Heart left ventricle (tissue), 16 donors: ENCODE results near the gene CRHR1. TPM values are rescaled to one million over a fixed set of nuclear protein-coding genes. Genes with fewer than 3 reads are reported as not detected.
A peak's percentile ranks its signal among the peaks of the same experiment; 100 is the strongest.

ENCODE experiments used
- ATAC-seq, 4 donors: fragments of 200-7000 bp; cut with Tn5 transposase; one replicate each; pipeline ENCODE4 v1.9.1; 2020 to 2022; ENCODE audit warnings: moderate library complexity in 4 of 4, mild to moderate bottlenecking in 3 of 4, moderate number of reproducible peaks in 1 of 4
- DNase-seq, 5 donors: peaks; one replicate each; pipeline ENCODE4 v3.0.0-alpha.2; 2020
- H3K27ac ChIP-seq, 12 donors: fragments of 200-600 bp; sonication (generic) in 4 of 12; one replicate each; pipeline versions ENCODE4 v1.5.0 to v1.8.0; 2016 to 2022; ENCODE audit warnings: mild to moderate bottlenecking in 2 of 12
- H3K27me3 ChIP-seq, 9 donors: fragments of 200-600 bp; sonication (generic) in 2 of 9; one replicate each; pipeline versions ENCODE4 v1.5.1 to v1.8.0; 2016 to 2022; ENCODE audit warnings: mild to moderate bottlenecking in 3 of 9
- H3K36me3 ChIP-seq, 9 donors: fragments of 200-600 bp; sonication (generic) in 2 of 9; one replicate each; pipeline versions ENCODE4 v1.5.0 to v1.8.0; 2018 to 2022; ENCODE audit warnings: mild to moderate bottlenecking in 2 of 9
- H3K4me1 ChIP-seq, 12 donors: fragments of 200-600 bp; sonication (generic) in 4 of 12; one replicate each; pipeline versions ENCODE4 v1.5.0 to v1.8.0; 2016 to 2022; ENCODE audit warnings: mild to moderate bottlenecking in 3 of 12
- H3K4me3 ChIP-seq, 12 donors: fragments of 200-600 bp; sonication (generic) in 4 of 12; one replicate each; pipeline versions ENCODE4 v1.5.0 to v1.8.0; 2017 to 2022; ENCODE audit warnings: mild to moderate bottlenecking in 9 of 12, moderate library complexity in 4 of 12
- H3K9me3 ChIP-seq, 12 donors: fragments of 200-600 bp; sonication (generic) in 4 of 12; one replicate each; pipeline versions ENCODE4 v1.5.0 to v1.8.0; 2016 to 2022; ENCODE audit warnings: mild to moderate bottlenecking in 1 of 12
- CTCF ChIP-seq, 12 donors: fragments of 200-600 bp; sonication (generic) in 4 of 12; IDR thresholded peaks; one replicate each; pipeline versions ENCODE4 v1.5.0 to v1.8.0; 2018 to 2022; ENCODE audit warnings: antibody characterized with exemption in 12 of 12, mild to moderate bottlenecking in 5 of 12
- POLR2A ChIP-seq, 2 donors: fragments of 450-650 bp; IDR thresholded peaks; one replicate each; pipeline ENCODE4 v1.6.1; 2017; ENCODE audit warnings: antibody characterized with exemption in 2 of 2, mild to moderate bottlenecking in 2 of 2, moderate library complexity in 2 of 2
- WGBS, 4 donors: extraction: QIAGEN DNeasy Blood & Tissue Kit in 2 of 4; methylation state at CpG; one replicate each; pipeline versions ENCODE4 v1.1.5 to v1.1.7; 2013 to 2018; 5-methylcytosine and 5-hydroxymethylcytosine counted together
- intact Hi-C, 10 donors: fragments of 100-400 bp; cut with DNase I; formaldehyde crosslinking; loops; one replicate each; pipeline versions ENCODE4 v1.11.1 to v1.14.2; 2022
- polyA plus RNA-seq, 2 donors: library from polyadenylated mRNA; stranded (reverse); fragments of 200-250 nt; gene quantifications; one replicate each; pipeline ENCODE4 v1.2.3, GENCODE V29; 2013
- total RNA-seq, 9 donors: library from RNA; depleted of rRNA in 2 of 9; stranded (reverse); fragments of >200 nt in 2 of 9; fragmentation: NEBNext Ultra II Directional in 3 of 9; extraction: Animal tissue kit (Norgen Biotek cat#: 25700) in 3 of 9; gene quantifications; one replicate each; pipeline versions ENCODE4 v1.1.0 to v1.2.4, GENCODE V29; 2016 to 2023
- donor health status: ischemic (EF 13 %, LVEDD 7.1; RV severe dilation, severe dysfunction).
- donor health status: healthy with polysubstance abuse.
- donor health status: DM: no; HTN: yes; CAD: no.
- donor health status: DM: no; HTN: no; CAD: no.
- donor health status: ischemic (EF 25% LVEDD 6.9; RV normal size, moderate dysfunction).
- donor health status: ischemic (EF 25% LVEDD 5.7; RV mildly dilated, moderate dysfunction).
- donor health status: healthy.
- donor health status: DM: yes; HTN: yes; CAD: no.
- donor health status: ischemic (EF 35%, LVEDD 5.7; RV mildly dilated, moderate dysfunction).
- donor health status: nonischemic (EF 11% LVEDD 7.7; RV severe dilation, severe dysfunction).
- donor health status: DM: yes; HTN: yes; CAD: no.
- donor health status: PGD.
- donor health status: ischemic (EF 29% LVEDD 5.4; RV normal size, mild dysfunction).
- donor health status: nonischemic (EF 23%, LVEDD 6.1; RV moderate dilation, normal function).

CRHR1 gene
- total and polyA plus RNA-seq, 11 donors, result 0.52 TPM; not detected in 10

- TF ChIP-seq POLR2A (IDR thresholded peaks at IDR 0.05) (no peak), CTCF (IDR thresholded peaks at IDR 0.05) (no peak)
- ATAC-seq (no peak), DNase-seq (no peak)
- Histone ChIP-seq H3K4me1 (no peaks in the 10 kb centered on the region), H3K27ac (no peak overlapping the region), H3K9me3 (no peaks in the 10 kb centered on the region), H3K36me3 (no peaks in the 10 kb centered on the region), H3K27me3 (peaks cover 0 to 31% (median 0%) of the 10 kb centered on the region in 9 donors), H3K4me3 (no peak overlapping the region)
- intact Hi-C loops, result no loop called here
- 50 to 65% (median 57%) methylated on average over 9 of the region's 9 CpGs for WGBS, 4 donors
Measured at GRCh38 chr17:45828171-45828570, 44.1 kb downstream of the CRHR1 start.

DNA sequence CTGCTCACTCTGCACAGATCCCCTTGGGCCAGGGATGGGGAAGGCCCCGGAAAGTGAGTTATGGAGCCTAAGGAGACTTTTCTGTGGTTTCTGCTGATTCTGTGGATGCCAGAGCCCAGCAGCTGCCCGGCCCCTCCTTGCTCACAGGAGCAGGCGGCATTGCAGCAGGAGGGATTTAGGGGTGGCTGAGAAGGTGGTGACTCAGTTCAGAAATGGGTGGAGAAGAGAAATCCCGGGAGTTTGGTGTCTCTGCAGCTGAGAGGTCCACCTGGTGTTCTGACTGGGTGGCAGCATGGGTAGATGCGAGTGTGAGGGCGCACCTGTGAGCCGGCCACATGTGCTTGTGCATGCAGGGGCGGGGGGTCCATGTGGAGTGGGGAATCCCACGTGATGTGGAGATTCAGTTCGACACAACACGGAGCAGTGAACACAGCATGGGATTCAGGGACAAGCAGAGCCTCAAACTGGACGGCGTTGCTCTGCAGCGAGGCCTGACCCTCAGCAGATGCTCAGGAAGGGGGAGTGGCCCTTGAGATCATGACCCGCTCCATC is 44.5 kb downstream of the CRHR1 start:
- Histone ChIP-seq H3K27me3 (peaks cover 0 to 29% (median 0%) of the 10 kb centered on the region in 9 donors), H3K4me1 (no peaks in the 10 kb centered on the region), H3K27ac (no peak overlapping the region), H3K4me3 (no peak overlapping the region), H3K36me3 (no peaks in the 10 kb centered on the region), H3K9me3 (no peaks in the 10 kb centered on the region)
- intact Hi-C loops, result no loop called here
- 70 to 72% (median 71%) methylated on average over 12 to 15 of the region's 15 CpGs for WGBS, 4 donors
- no peak for TF ChIP-seq CTCF (IDR thresholded peaks at IDR 0.05)
- no peak for TF ChIP-seq POLR2A (IDR thresholded peaks at IDR 0.05)
- no peak for DNase-seq
- ATAC-seq, result no peak

DNA sequence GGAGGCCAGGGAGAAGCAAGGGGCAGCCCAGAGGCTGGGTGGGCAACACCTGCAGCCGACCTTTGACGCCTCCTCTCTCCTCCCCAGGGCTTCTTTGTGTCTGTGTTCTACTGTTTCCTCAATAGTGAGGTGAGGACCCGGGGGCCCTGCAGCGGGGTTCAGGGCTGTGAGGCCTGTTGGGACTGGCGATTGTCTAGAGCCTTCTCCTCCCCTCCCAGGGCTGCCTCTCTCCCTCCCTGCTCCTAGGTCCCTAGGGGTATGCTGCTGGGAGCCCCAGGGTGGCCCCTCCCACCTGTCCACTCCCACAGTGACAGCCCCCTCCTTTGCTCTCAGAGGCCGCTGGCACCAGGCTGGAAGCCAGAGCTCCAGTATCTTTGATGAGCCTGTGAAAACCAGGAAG is 49.8 kb downstream of the CRHR1 start:
- ATAC-seq, result no peak
- H3K27me3 ChIP-seq, result peaks cover 0 to 34% (median 0%) of the 10 kb centered on the region in 9 donors
- no peaks in the 10 kb centered on the region for H3K4me1 ChIP-seq
- H3K36me3 ChIP-seq, result no peaks in the 10 kb centered on the region
- DNase-seq, result no peak
- 41 to 59% (median 57%) methylated on average over 5 to 6 of the region's 6 CpGs for WGBS, 4 donors
- H3K27ac ChIP-seq, result no peak overlapping the region
- no peaks in the 10 kb centered on the region for H3K9me3 ChIP-seq
- no peak for TF ChIP-seq CTCF (IDR thresholded peaks at IDR 0.05)
- no peak overlapping the region for H3K4me3 ChIP-seq
- intact Hi-C loops, result loop anchor here in 4 of 10 donors (2.0 to 10.0 kb wide), 5 partner anchors 61 to 439 kb away; partner anchors contain the start of gene MAPT (in 1 of the 4)

DNA sequence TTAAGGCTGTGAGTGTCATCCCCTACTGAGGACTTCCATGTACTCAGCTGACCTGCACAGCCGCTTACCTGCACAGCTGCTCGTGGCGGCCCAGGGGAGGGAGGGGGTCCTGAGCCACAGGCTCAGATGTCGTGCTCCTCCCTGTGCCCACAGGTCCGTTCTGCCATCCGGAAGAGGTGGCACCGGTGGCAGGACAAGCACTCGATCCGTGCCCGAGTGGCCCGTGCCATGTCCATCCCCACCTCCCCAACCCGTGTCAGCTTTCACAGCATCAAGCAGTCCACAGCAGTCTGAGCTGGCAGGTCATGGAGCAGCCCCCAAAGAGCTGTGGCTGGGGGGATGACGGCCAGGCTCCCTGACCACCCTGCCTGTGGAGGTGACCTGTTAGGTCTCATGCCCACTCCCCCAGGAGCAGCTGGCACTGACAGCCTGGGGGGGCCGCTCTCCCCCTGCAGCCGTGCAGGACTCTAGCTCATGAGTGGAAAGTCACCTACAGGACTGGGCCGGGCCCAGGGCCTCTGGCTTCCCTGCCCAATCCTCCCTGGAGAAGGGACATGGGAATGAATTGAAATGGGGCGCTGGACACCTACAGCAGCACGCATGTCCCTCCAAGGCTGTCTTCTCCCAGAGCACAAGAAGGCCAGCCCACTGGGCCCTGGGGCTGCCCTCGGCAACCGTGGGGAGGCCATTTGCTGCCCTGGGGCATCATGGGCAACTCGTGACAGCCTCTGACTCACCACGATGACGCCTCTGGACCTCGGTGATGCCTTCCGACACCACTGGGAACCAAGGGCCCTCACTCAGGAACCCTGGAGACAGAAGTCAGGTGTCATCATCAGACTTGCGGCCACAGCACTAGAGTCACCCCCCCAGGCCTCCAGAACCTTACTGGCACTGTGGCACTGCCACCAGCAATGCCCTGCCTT is 50.6 kb downstream of the CRHR1 start:
- Histone ChIP-seq H3K9me3 (no peaks in the 10 kb centered on the region), H3K4me3 (no peak overlapping the region), H3K27ac (no peak overlapping the region), H3K27me3 (peaks cover 0 to 34% (median 0%) of the 10 kb centered on the region in 9 donors), H3K36me3 (no peaks in the 10 kb centered on the region), H3K4me1 (no peaks in the 10 kb centered on the region)
- ATAC-seq (no peak), DNase-seq (peak in 1 of 5 donors; percentile 48)
- TF ChIP-seq POLR2A (IDR thresholded peaks at IDR 0.05) (no peak), CTCF (IDR thresholded peaks at IDR 0.05) (no peak)
- intact Hi-C loops, result loop anchor here in 3 of 10 donors (5.0 to 10.0 kb wide), 3 partner anchors 60 to 440 kb away; partner anchors contain the start of gene MAPT (in 1 of the 3)
- WGBS, 4 donors, result 72 to 85% (median 83%) methylated on average over 10 to 26 of the region's 26 CpGs
